Lung microvascular endothelial cell (primary cell): ENCODE data around the gene ROS1. TPM values are rescaled to one million over a fixed set of nuclear protein-coding genes. Genes with fewer than 3 reads are reported as not detected.

Source experiments
- DNase-seq, 2 donors: peaks; one replicate each; pipeline versions ENCODE4 v3.0.0 to v3.0.0-alpha.2; 2010; ENCODE audit warnings: low read depth in 2 of 2
- total RNA-seq: library from RNA; depleted of rRNA; stranded (reverse); fragments of >200 nt; gene quantifications from 2 replicates; pipeline ENCODE4 v1.2.1, GENCODE V29; 2014

ROS1 gene
- total RNA-seq, 1 donor from 2014 or later, result not detected

GRCh38 chr6:117311726-117312125, 114.0 kb downstream of the ROS1 start:
- no peak for DNase-seq

GRCh38 chr6:117311310-117311709, 114.4 kb downstream of the ROS1 start:
- no peak for DNase-seq

GRCh38 chr6:117309611-117310010, 116.1 kb downstream of the ROS1 start:
- DNase-seq, result no peak

- no peak for DNase-seq
Measured at GRCh38 chr6:117309069-117309468, 116.7 kb downstream of the ROS1 start.

- no peak for DNase-seq
Measured at GRCh38 chr6:117307655-117308054, 118.1 kb downstream of the ROS1 start.

GRCh38 chr6:117306227-117306790, 119.4 kb downstream of the ROS1 start:
- no peak for DNase-seq

- no peak for DNase-seq
Measured at GRCh38 chr6:117304446-117304845, 121.3 kb downstream of the ROS1 start.

GRCh38 chr6:117303323-117303722, 122.4 kb downstream of the ROS1 start:
- no peak for DNase-seq

GRCh38 chr6:117298941-117299340, 126.8 kb downstream of the ROS1 start:
- DNase-seq, result no peak

GRCh38 chr6:117290173-117290846, 135.4 kb downstream of the ROS1 start:
- DNase-seq, result no peak

- DNase-seq, result no peak
Measured at GRCh38 chr6:117288083-117288715, 137.5 kb downstream of the ROS1 start.

- DNase-seq, result peak in 1 of 2 donors; percentile 3
Measured at GRCh38 chr6:117280922-117281321, 144.8 kb downstream of the ROS1 start.

- no peak for DNase-seq
Measured at GRCh38 chr6:117276778-117277316, 148.9 kb downstream of the ROS1 start.

GRCh38 chr6:117275711-117276110, 150.0 kb downstream of the ROS1 start:
- DNase-seq, result no peak

- DNase-seq, result no peak
Measured at GRCh38 chr6:117275205-117275604, 150.5 kb downstream of the ROS1 start.

GRCh38 chr6:117272891-117273290, 152.9 kb downstream of the ROS1 start:
- no peak for DNase-seq

GRCh38 chr6:117272032-117272866, 153.5 kb downstream of the ROS1 start:
- DNase-seq, result no peak

- no peak for DNase-seq
Measured at GRCh38 chr6:117270843-117271507, 154.8 kb downstream of the ROS1 start.

- DNase-seq, result peak in 1 of 2 donors; percentile 17
Measured at GRCh38 chr6:117270055-117270842, 155.5 kb downstream of the ROS1 start.

GRCh38 chr6:117269638-117270054, 156.1 kb downstream of the ROS1 start:
- DNase-seq, result no peak
